Measurements from ENCODE around the gene DNAJB9.
"Not testable (repeated sequence)": the region's sequence is repeated elsewhere in the genome, so short reads cannot be mapped to it uniquely, and the experiment has no call there.

Gene DNAJB9

DNA sequence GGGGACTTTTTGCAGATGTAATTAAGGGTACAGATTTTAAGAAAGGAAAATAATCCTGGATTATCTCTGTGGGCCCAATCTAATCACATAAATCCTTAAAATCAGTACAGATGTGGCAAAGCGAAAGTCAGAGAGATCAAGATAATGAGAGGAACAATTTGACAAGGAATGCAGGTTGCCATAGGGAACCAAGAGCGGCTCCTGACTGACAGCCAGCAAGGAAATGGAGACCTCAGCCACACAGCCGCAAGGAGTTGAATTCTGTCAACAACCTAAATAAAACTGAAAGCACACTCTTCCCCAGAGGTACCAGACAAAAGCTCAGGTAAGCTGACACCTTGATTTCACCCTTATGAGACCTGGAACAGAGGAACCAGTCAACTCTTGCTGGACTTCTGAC lies 40.3 kb upstream of the DNAJB9 start:
- no peak for DNase-seq (ENCODE audit: extremely low read depth, low read depth)
- TF ChIP-seq, protein P1, sequence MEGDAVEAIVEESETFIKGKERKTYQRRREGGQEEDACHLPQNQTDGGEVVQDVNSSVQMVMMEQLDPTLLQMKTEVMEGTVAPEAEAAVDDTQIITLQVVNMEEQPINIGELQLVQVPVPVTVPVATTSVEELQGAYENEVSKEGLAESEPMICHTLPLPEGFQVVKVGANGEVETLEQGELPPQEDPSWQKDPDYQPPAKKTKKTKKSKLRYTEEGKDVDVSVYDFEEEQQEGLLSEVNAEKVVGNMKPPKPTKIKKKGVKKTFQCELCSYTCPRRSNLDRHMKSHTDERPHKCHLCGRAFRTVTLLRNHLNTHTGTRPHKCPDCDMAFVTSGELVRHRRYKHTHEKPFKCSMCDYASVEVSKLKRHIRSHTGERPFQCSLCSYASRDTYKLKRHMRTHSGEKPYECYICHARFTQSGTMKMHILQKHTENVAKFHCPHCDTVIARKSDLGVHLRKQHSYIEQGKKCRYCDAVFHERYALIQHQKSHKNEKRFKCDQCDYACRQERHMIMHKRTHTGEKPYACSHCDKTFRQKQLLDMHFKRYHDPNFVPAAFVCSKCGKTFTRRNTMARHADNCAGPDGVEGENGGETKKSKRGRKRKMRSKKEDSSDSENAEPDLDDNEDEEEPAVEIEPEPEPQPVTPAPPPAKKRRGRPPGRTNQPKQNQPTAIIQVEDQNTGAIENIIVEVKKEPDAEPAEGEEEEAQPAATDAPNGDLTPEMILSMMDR (IDR thresholded peaks at IDR 0.05; ENCODE audit: low read depth, low read length), result no peak

DNA sequence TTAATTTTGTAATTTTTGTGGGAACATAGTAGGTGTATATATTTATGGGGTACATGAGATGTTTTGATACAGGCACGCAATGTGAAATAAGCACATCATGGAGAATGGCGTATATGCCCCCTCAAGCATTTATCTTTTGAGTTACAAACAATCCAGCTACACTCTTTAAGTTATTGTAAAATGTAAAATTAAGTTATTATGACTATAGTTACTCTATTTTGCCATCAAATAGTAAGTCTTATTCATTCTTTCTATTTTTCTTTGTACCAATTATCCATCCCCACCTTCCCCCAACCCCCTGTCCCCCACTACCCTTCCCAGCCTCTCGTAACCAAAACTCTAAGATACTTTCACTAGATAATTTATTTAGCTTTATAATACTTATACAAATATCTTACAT lies 36.0 kb upstream of the DNAJB9 start:
- DNase-seq (ENCODE audit: extremely low read depth, low read depth), result no peak
- TF ChIP-seq, protein P1 (IDR thresholded peaks at IDR 0.05; ENCODE audit: low read depth, low read length), result no peak

GRCh38 chr7:108535257-108535656 lies 34.4 kb upstream of the DNAJB9 start:
- no peak for DNase-seq (ENCODE audit: extremely low read depth, low read depth)
- TF ChIP-seq, protein P1 (IDR thresholded peaks at IDR 0.05; ENCODE audit: low read depth, low read length), result no peak

GRCh38 chr7:108535744-108536143 lies 33.9 kb upstream of the DNAJB9 start:
- no peak for DNase-seq (ENCODE audit: extremely low read depth, low read depth)
- TF ChIP-seq, protein P1 (IDR thresholded peaks at IDR 0.05; ENCODE audit: low read depth, low read length), result no peak

GRCh38 chr7:108537229-108537628 lies 32.4 kb upstream of the DNAJB9 start:
- no peak for DNase-seq (ENCODE audit: extremely low read depth, low read depth)
- TF ChIP-seq, protein P1 (IDR thresholded peaks at IDR 0.05; ENCODE audit: low read depth, low read length), result no peak

DNA sequence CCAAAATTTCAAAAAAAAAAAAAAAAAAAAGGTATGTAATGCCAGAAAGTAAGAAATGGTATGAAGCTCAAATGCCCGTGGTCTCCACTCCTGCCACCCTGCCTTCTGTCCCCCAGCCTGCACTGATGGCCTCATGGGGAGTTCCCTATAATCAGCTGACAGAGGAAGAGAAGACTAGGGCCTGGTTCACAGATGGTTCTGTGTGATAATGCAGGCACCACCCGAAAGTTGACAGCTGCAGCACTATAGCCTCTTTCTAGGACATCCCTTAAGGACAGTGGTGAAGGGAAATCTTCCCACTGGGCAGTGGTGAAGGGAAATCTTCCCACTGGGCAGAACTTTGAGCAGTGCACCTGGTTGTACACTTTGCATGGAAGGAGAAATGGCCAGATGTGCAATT lies 31.4 kb upstream of the DNAJB9 start:
- DNase-seq (ENCODE audit: extremely low read depth, low read depth), result not testable (repeated sequence)

DNA sequence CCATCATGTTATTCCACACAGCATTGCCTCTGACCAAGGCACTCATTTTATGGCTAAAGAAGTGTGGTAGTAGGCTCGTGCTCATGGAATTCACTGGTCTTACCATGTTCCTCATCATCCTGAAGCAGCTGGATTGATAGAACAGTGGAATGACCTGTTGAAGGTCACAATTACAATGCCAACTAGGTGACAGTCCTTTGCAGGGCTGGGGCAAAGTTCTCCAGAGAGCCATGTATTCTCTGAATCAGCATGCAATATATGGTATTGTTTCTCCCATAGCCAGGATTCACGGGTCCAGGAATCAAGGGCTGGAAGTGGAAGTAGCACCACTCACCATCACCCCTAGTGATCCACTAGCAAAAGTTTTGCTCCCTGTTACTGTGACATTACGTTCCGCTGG lies 31.0 kb upstream of the DNAJB9 start:
- not testable (repeated sequence) for DNase-seq (ENCODE audit: extremely low read depth, low read depth)

- TF ChIP-seq, protein P1 (IDR thresholded peaks at IDR 0.05; ENCODE audit: low read depth, low read length), result no peak
- DNase-seq (ENCODE audit: extremely low read depth, low read depth), result no peak
These were observed 28.2 kb upstream of the DNAJB9 start for GRCh38 chr7:108541478-108541877.

DNA sequence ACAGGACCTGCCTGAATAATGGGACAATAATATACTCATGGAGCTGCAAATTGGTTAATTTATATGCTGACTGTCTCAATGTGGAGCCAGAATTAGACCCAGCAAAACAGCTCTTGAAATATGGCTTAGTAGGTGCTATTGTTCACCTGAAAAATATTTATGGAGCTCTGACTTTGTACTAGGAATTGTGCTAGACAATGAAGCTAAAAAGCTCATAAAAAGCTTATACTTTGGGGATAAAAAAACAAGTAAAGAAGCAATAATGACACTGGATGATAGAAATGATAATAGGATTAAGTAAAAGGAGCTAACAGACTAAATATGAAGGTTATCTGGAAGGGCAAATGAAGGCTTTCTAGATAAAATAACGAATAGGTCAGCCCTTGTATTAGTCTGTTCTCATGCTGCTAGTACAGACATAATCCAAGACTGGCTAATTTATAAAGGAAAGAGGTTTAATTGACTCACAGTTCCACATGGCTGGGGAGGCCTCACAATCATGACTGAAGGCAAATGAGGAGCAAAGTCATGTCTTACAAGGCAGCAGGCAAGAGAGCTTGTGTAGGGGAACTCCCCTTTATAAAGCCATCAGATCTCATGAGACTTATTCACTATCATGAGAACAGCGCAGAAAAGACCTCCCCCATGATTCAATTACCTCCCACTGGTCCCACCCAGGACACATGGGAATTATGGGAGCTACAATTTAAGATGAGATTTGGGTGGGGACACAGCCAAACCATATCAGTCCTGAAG lies 21.4 kb upstream of the DNAJB9 start:
- DNase-seq (ENCODE audit: extremely low read depth, low read depth), result not testable (repeated sequence)

GRCh38 chr7:108556665-108557064 lies 13.0 kb upstream of the DNAJB9 start:
- DNase-seq (ENCODE audit: extremely low read depth, low read depth), result not testable (repeated sequence)
